HG03439 (cell line): ENCODE results near the gene PTPRK.
"Not testable (repeated sequence)": the region's sequence is repeated elsewhere in the genome, so short reads cannot be mapped to it uniquely, and the experiment has no call there.

Experiments used
- ATAC-seq: cut with Tn5 transposase; IDR thresholded peaks from one replicate; pipeline ENCODE4 v1.9.1; 2021; ENCODE audit warnings: mild to moderate bottlenecking, moderate library complexity; ENCODE audit not compliant: unreplicated experiment

Gene PTPRK

GRCh38 chr6:127939442-127940066 is 580.8 kb downstream of the PTPRK start:
- ATAC-seq = no peak

DNA sequence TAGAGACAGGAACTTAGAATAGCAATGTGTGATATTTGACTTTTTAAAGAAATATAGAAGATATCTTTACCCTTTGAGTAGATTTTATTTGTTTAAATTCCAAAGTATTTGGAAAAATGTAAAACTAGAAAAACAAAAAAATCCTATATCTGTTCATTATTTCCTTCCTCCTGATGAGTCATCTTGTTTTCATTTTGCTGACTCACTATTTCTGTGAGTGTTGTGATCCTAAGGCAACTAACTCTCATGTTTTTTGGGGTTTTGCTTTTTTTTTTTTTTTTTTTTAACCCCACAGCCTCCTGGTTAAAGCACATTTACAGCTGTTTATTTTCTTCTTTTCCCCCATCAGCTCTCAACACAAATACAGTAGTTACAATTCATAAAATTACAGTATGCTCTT is 581.7 kb downstream of the PTPRK start:
- ATAC-seq = no peak

- ATAC-seq = no peak
These were observed 582.7 kb downstream of the PTPRK start for GRCh38 chr6:127937747-127938146.

DNA sequence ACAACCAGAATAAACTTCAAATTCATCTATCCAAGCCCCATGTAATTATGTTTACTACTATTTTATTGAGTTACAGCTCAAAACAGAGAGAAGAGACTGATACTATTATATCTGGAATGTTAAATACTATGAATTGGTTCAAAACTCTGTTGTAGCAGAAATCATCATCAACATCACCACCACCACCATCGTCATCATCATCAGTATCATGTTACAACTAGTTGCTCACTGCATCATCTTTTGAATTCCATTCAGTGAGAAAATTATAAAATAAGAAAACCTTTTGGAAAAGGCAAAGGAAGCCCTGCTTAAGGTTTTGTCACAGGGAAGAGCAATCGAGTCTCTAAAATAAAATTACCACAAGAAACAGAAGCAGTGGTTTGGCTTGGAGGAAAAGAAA is 583.3 kb downstream of the PTPRK start:
- ATAC-seq = no peak

- no peak for ATAC-seq
These were observed 585.4 kb downstream of the PTPRK start for GRCh38 chr6:127934956-127935355.

DNA sequence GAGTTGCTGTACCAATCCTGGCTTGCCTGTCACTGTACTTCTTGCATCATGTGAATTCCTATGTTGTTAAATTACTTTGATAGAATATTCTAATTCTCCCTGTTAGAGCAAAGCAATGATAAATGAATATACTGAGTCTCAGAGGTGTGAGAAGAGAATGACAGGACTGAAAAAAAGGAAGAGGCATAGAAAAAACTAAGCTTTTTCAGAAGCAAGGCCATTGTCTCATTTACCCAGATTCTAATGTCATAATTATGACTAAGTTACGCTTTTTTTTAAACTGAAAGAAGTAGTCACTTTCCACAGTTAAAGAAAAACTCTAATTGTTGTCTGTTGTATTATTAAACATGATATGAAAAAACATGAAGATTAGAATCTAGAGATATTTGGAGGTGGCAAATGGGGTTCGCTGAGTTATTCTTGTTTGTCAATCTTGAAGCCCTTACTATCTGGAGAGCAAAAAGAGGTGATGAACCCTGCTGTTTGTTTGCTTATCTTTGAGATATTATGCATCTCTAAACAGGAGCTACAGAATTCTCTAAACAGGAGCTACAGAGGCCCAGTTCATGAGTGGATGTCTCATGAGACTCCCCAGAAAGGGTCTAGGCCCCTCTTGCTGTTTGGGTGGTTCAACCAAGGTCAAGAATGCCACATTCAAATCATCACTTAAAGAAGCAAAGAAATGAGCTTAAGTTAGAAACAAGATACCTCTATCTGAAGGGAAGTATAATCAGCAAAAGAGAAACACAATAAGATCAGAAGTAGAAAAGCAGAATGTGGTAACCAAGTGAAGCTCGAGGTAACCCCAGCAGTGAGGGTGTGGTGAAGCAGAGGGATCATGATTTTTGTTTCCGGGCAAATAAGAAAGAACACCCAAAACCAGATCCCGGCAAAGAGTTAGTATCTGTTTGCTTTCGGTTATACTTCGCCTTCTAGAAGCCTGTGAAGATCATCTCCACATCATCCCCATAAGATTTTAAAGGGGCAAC is 586.3 kb downstream of the PTPRK start:
- no peak for ATAC-seq

DNA sequence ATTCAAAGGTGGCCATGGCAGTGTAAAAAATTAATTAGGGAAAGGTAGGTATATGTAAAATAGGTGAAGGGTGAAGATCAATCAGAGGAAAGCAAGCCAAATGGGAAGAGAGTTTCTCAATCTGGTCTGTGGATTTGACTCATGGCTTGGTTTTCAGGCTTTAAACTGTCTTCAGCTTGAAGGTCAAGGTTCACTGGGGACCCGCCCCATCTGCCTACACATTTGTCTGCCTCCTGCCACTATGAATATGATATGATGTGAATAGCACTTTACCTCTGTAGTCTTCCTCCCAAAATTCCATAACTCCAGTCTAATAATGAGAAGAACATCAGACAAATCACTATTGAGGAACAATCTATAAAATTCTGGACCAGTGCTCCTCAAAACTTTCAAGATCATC is 587.3 kb downstream of the PTPRK start:
- no peak for ATAC-seq

DNA sequence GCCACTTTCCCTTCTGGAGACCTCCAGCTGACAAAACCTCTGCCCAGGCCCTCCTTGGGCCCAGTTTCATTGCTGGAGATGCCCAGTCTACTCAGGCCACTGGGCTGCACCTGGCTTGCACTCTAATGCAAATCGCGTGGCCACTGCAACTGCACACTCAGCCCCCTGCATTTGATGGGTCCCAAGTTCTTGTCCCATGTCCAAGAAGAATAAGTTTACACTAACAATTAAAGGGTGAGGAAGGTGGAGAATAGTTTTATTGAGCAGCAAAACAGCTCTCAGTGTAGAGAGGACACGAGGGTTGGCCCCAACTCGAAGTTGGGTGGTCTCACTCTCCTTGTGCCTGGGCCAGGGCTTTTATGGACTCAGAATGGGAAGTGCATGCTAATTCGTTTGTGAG is 587.7 kb downstream of the PTPRK start:
- no peak for ATAC-seq

DNA sequence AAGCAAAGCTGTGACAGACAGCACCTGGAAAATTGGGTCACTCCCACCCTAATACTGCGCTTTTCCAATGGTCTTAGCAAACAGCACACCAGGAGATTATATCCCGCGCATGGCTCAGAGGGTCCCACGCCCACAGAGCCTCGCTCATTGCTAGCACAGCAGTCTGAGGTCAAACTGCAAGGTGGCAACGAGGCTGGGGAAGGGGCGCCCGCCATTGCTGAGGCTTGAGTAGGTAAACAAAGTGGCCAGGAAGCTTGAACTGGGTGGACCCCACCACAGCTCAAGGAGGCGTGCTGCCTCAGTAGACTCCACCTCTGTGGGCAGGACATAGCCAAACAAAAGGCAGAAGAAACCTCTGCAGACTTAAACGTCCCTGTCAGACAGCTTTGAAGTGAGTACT is 594.0 kb downstream of the PTPRK start:
- ATAC-seq = not testable (repeated sequence)

GRCh38 chr6:127924440-127924839 is 596.0 kb downstream of the PTPRK start:
- ATAC-seq = no peak

DNA sequence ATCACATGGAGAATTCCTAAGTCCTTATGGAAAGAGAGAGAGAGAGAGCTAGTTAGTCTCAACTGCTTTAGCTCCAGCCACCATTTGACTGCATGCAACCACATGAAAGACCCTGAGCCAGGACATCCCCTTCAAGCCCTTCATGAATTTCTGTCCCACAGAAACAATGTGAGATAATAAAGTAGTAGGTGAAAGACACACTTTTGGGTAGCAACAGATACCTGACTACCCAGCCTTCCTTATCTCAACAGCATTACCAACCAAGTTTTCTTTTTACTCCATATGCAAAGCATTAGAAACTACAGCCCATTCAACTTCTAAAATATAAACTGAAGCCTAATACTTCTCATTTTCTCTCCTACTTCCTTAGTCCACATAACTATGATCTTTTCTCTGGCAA is 596.4 kb downstream of the PTPRK start:
- ATAC-seq = no peak

DNA sequence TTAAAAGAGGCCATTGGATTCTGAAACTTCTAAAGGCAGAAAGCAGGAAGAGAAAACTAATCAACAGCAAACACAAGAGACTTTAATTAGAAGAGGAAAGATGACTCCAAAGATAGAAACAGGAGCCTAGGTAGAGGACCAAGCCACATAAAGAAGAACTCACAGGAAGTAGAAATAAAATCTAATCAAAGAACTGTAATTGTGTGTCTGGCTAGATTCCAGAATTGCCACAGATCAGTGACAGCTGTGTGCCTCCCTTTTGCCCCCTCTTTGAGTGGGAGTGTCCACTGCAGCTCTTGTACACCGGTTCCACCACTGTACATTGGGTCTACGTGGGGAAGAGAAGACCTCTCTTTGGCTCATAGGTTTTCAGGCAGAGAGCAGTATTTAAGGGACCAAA is 597.3 kb downstream of the PTPRK start:
- no peak for ATAC-seq

GRCh38 chr6:127921982-127922381 is 598.4 kb downstream of the PTPRK start:
- ATAC-seq = no peak

DNA sequence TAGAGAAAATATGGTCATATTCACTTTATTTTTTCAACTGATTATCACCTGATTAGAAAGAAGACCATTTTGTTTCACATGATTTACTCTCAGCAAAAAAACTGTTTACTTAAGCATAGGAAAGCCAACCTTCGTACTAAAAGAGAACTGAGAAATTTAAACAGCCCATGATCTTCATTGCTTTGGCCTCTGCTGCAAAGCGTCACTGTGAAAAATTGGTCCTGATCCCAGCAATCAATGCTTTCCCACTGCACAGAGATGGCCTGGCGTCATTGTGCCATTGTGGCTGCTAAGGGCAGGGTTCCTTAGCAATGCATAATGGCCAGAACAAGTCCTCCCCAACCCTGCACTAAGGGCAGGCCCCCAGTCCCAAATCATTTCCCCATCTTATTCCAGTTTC is 599.6 kb downstream of the PTPRK start:
- no peak for ATAC-seq
